Mucosa of stomach (tissue), 1 donor: Measurements from ENCODE around the gene CATSPERD.
"Not testable (repeated sequence)": the region's sequence is repeated elsewhere in the genome, so short reads cannot be mapped to it uniquely, and the experiment has no call there.

Experiments
- H3K27me3 ChIP-seq: one replicate; pipeline ENCODE4 v1.7.0; 2013; ENCODE audit warnings: mild to moderate bottlenecking, low read length; ENCODE audit not compliant: control insufficient read depth, insufficient read depth
- H3K36me3 ChIP-seq: one replicate; pipeline ENCODE4 v1.7.0; 2013; ENCODE audit warnings: low read length; ENCODE audit not compliant: control insufficient read depth, insufficient read depth
- H3K4me1 ChIP-seq: one replicate; pipeline ENCODE4 v1.7.0; 2013; ENCODE audit warnings: mild to moderate bottlenecking, low read length; ENCODE audit not compliant: control insufficient read depth, insufficient read depth
- H3K4me3 ChIP-seq: one replicate; pipeline ENCODE4 v1.7.0; 2013; ENCODE audit warnings: low read length
- H3K9ac ChIP-seq: one replicate; pipeline ENCODE4 v1.7.0; 2013; ENCODE audit warnings: mild to moderate bottlenecking, low read length, moderate library complexity
- H3K9me3 ChIP-seq: one replicate; pipeline ENCODE4 v1.7.0; 2013; ENCODE audit warnings: mild to moderate bottlenecking, low read length, moderate library complexity; ENCODE audit not compliant: control insufficient read depth
- donor health status: Pancreatic carcinoma.

The CATSPERD gene

DNA sequence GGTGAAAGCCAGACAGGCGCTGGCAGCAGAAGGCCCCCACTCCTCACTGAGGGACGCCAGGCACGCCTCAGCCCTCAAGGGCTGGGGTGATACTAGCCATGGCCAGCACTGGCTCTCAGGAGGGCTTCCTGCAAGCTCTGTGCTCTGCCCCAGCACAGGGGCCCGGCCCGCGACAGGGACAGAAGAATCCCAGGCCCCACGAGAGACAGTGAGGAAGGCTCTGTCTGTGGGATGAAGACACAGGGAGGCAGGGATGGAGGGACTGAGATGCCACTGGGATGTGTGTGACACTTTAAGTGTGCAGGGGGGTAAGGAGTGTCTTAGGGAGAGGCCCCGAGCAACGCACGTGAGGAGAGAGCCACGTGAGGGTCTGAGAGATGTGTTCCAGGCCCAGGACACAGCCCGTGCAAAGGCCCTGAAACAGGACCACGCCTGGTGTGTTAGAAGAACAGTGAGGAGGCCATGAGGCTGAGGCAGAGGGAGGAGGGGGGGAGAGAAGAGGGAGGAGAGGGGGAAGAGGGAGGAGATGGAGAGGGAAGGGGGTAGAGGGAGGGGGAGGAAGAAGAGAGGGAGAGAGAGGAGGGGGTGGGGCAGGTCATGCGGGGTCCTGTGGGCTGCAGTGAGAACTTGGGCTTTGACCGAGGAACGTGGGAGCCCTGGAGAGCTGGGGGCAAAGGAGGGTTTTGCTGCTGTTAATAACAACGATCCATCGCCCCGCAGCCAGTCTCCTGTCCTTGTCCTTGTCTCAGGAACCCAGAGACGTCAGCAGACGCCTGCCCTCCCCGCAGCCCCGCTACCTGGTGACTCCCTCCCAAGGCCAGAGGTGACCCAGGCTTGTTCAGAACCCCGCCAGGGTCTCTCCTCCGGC, 23.2 kb upstream of the CATSPERD start:
- H3K9me3 ChIP-seq, result no peaks in the 10 kb centered on the region
- no peak overlapping the region for H3K4me3 ChIP-seq
- no peak overlapping the region for H3K9ac ChIP-seq
- no peaks in the 10 kb centered on the region for H3K27me3 ChIP-seq
- peaks cover 16% of the 10 kb centered on the region for H3K36me3 ChIP-seq
- peaks cover 7% of the 10 kb centered on the region for H3K4me1 ChIP-seq

DNA sequence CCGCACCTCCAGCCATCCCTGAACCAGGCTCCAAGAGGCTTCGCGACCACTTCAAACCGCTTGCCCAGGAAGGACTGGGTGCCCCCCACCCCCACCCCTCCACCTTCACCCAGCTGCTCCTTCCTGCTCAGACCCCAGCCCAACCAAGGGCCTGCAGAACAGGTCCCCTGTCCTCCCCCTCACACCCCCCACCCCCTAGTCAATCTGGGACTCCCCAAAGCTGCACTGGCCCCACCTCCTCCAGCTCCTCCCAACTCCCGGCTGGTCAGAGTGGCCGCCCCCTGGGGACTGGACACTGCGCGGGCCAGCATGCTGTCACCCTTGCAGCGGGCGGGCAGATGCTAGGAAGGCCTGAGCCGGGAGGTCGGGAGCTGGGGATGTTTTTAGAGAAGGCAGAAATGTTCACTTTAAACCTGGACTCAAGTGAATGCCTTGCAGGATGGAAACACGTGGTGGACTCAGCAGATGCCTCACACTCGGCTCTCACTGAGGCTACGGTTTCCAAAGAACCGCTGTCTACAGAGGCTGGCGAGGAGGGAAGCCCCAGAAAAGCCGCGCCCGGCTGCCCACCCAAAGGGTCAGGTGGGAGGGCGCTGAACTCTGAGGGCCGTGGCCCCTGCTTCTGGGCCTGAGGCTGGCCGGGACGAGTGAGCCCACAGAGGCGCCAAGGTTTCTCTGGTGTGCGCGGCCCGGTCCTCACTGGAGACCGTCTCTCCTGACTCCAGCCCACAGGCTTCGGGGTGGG, 22.4 kb upstream of the CATSPERD start:
- H3K4me3 ChIP-seq, result no peak overlapping the region
- H3K4me1 ChIP-seq, result no peaks in the 10 kb centered on the region
- H3K9ac ChIP-seq, result no peak overlapping the region
- no peaks in the 10 kb centered on the region for H3K27me3 ChIP-seq
- no peaks in the 10 kb centered on the region for H3K9me3 ChIP-seq
- peaks cover 14% of the 10 kb centered on the region for H3K36me3 ChIP-seq

DNA sequence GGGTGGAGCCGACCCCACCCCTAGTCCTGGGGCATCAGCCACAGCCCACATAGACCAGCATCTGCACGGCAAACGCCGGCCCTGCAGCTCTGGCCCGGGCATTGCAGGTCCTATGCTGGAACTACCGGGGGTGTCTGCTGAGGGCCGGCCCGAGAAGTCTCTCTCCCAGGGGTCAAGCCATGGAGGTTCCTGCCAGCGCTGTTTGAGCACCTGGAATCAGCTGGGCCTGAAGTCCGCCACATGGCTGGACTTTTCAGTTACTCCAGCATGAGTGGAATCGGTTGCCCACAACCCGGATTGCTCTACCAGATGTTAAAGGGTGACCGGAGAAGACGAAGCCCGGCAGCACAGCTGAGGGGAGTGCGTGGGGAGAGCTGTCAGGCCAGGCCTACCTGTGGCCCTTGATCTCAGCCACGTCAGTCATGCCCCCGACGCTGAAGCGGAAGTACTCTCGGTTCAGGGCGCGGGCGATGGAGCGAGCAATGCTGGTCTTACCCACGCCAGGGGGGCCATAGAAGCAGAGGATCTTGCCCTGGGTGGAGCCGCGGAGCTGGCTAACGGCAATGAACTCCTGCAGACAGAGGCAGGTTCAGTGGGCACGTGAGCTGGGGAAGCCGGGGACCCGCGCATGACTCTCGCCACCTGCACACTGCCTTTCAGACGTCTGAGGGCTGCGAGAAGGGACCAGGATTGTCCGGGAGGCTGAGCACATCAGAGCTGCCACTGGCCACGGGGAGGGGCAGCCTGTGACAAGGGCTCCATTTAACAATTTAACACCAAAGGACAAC, 21.6 kb upstream of the CATSPERD start:
- Histone ChIP-seq H3K9ac (no peak overlapping the region), H3K9me3 (no peaks in the 10 kb centered on the region), H3K36me3 (peaks cover 14% of the 10 kb centered on the region), H3K4me1 (no peaks in the 10 kb centered on the region), H3K27me3 (no peaks in the 10 kb centered on the region), H3K4me3 (no peak overlapping the region)

DNA sequence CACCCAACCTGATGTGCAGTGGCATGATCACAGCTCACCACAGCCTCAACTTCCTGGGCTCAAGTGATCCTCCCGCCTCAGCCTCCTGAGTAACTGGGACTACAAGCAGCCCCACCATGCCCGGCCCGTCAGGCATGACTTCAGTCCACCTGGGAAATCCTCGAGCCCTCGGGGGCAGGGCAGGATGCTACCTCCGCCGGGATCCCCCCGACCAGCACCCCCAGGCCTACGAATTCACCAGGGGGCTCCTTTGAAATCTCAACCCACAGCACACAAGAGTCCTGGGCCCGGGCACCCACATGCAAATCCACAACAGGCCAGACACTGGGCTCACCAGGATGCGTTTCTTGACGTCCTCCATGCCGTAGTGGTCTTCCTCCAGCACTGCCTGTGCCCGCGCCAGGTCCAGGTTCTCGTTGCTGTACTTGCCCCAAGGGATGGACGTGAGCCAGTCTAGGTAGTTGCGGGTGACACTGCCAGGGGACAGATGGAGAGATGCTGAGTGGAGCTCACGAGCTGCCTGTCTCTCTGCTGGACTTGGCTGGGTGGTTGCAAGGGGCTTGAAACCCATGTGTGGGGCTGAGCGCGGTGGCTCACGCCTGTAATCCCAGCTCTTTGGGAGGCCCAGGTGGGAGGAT, 19.9 kb upstream of the CATSPERD start:
- Histone ChIP-seq H3K4me3 (no peak overlapping the region), H3K27me3 (no peaks in the 10 kb centered on the region), H3K4me1 (no peaks in the 10 kb centered on the region), H3K9ac (no peak overlapping the region), H3K9me3 (no peaks in the 10 kb centered on the region), H3K36me3 (peaks cover 6% of the 10 kb centered on the region)

- not testable (repeated sequence) for H3K27me3 ChIP-seq, H3K9ac ChIP-seq, H3K9me3 ChIP-seq, H3K4me3 ChIP-seq, H3K36me3 ChIP-seq, H3K4me1 ChIP-seq
Observed at GRCh38 chr19:5702053-5702410, 18.4 kb upstream of the CATSPERD start.

DNA sequence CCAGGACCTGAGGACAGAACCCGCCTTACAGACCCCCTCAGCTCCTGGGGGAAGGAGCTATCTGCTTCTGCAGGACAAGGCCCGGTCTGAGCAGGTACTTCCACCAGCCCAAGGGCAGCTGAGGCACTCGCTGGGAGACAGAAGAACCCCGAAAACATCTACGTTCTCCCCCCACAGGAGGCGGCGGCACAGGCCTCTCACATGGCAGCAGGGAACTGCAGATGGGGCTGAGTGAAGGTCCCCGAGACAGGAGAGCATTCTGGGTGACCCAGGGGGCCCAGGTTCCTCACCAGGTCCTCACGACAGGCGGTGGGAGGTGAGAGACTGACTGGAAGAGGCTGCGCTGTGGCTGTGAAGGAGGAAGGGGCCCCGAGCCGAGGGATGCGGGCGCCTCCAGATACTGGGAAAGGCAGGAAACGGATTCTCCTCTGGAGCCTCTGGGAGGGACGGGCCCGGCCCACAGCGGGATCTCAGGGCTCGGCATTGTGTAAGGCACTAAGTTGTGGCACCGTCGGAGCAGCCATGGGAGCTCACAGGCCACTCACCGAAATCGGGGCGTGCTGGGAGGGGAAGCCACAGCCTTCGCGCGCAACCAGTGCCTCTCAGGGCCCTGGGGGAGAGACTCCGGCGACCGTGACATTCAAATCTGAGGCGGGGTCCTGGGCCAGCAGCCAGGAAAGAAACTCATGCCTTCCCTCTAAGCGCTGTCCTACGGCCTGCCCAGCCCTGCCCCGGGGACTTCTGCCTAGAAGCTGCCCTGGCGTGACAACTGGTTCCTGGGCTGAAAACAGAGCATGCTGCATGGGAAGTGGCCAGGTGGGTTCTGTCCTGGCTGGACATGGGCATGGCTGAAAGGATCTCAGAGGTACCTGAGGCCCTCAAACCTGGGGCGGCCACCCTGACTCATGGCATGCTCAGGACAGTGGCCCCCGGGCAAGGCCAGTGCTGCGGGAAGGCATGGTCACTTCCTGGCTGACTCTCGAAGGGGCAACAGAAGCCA, 16.3 kb upstream of the CATSPERD start:
- no peaks in the 10 kb centered on the region for H3K4me1 ChIP-seq
- no peaks in the 10 kb centered on the region for H3K36me3 ChIP-seq
- no peaks in the 10 kb centered on the region for H3K9me3 ChIP-seq
- H3K4me3 ChIP-seq, result no peak overlapping the region
- H3K9ac ChIP-seq, result no peak overlapping the region
- H3K27me3 ChIP-seq, result no peaks in the 10 kb centered on the region

DNA sequence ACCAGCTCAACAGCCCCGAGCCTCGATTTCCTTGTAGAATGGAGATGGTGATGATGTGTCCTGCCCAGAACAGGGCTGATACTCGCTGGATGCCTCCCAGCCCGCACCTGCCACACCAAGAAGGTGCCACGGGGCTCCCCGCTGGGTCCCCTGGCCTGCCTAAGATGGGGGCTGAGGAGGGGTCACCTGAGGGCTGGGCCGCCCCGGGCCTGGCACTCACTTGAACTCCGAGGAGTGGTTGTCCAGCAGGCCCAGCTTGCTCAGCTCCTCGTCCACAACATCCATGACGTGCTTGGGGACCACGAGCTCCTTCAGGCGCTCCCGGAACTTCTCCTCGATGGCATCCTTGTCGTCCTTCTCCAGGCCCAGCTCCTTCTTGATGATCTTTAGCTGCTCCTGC, 14.9 kb upstream of the CATSPERD start:
- Histone ChIP-seq H3K36me3 (no peaks in the 10 kb centered on the region), H3K9ac (no peak overlapping the region), H3K4me3 (no peak overlapping the region), H3K9me3 (no peaks in the 10 kb centered on the region), H3K4me1 (no peaks in the 10 kb centered on the region), H3K27me3 (no peaks in the 10 kb centered on the region)

GRCh38 chr19:5706876-5707573, 13.4 kb upstream of the CATSPERD start:
- H3K36me3 ChIP-seq, result peaks cover 9% of the 10 kb centered on the region
- no peaks in the 10 kb centered on the region for H3K27me3 ChIP-seq

DNA sequence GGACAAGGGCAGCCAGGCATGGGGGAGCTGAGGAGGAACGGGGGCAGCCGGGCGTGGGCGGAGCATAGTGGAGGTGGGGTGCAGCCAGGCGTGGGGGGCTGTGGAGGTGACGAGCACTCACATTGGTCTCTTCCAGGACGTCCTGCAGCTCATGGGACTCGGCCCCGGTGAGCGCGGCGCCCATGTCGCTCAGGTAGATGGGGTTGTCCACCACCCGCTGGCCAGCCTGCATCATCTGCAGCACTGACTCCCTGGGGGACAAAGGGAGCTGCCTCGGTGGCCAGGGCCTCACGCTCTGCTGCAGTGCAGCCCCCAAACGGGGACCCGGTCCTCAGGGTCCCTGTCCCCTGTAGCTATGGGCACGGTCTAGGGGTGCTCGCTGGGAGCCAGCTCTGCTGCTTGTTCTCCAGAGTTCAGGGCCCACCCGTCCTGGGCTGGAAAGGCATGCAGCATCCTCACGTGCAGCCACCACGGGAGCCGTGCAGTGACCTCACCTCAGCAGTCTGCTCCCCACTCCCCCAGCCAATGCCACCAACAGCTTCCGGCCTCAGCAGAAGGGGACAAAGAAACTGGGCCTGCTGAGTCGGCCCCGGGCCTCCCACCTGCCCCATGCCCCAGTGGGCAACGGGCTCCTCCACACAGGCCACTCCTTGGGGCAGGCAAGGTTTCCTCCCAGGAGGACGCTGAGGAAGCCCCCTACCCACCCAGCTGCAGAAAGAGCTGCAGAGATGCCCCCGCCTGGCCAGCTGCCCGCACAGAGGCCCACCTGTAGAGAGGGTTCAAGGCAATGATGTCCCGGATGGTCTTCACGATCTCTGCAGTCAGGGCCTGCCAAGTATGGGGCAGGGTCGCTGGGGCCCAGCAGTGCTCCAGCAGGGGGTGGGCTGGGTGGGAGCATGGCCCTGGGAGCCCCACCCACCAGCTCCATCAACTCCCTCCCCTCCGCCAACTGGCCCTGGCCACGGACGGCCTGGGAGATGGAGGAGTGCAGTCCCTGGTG, 12.6 kb upstream of the CATSPERD start:
- Histone ChIP-seq H3K9ac (no peak overlapping the region), H3K36me3 (peaks cover 10% of the 10 kb centered on the region), H3K27me3 (no peaks in the 10 kb centered on the region), H3K4me1 (no peaks in the 10 kb centered on the region), H3K4me3 (no peak overlapping the region), H3K9me3 (no peaks in the 10 kb centered on the region)

More at GRCh38 chr19:5706876-5707573, 13.4 kb upstream of the CATSPERD start:
- Histone ChIP-seq H3K4me3 (no peak overlapping the region), H3K9me3 (no peaks in the 10 kb centered on the region), H3K9ac (no peak overlapping the region), H3K4me1 (no peaks in the 10 kb centered on the region)

- peaks cover 10% of the 10 kb centered on the region for H3K36me3 ChIP-seq
- no peaks in the 10 kb centered on the region for H3K4me1 ChIP-seq
- no peak overlapping the region for H3K4me3 ChIP-seq
- no peaks in the 10 kb centered on the region for H3K27me3 ChIP-seq
- no peak overlapping the region for H3K9ac ChIP-seq
- H3K9me3 ChIP-seq, result no peaks in the 10 kb centered on the region
Observed at GRCh38 chr19:5711025-5711424, 9.4 kb upstream of the CATSPERD start.
